Right lung (tissue), 5 donors: ENCODE results near the gene SLC44A3. TPM values are rescaled to one million over a fixed set of nuclear protein-coding genes. Genes with fewer than 3 reads are reported as not detected.
"Not testable (repeated sequence)": the region's sequence is repeated elsewhere in the genome, so short reads cannot be mapped to it uniquely, and the experiment has no call there.

ENCODE experiments used
- DNase-seq, 2 donors: peaks; one replicate each; pipeline ENCODE4 v3.0.0-alpha.2; 2013
- polyA plus RNA-seq, 5 donors: library from polyadenylated mRNA; unstranded; fragments of 120-200 nt; gene quantifications; one replicate each; pipeline versions ENCODE4 v1.2.1 to v1.2.3, GENCODE V29; 2013; ENCODE audit warnings: inconsistent platforms in 1 of 5, low replicate concordance in 1 of 5; ENCODE audit not compliant: insufficient read length in 5 of 5, insufficient read depth in 1 of 5

SLC44A3 gene
- polyA plus RNA-seq, 5 donors: 29.3 to 52.6 (median 43.4) TPM

- DNase-seq: no peak
Observed at GRCh38 chr1:94832931-94833585, 12.9 kb downstream of the SLC44A3 start.

GRCh38 chr1:94836891-94837290, 16.7 kb downstream of the SLC44A3 start:
- DNase-seq: no peak

- DNase-seq: not testable (repeated sequence)
Observed at GRCh38 chr1:94840381-94840780, 20.2 kb downstream of the SLC44A3 start.

GRCh38 chr1:94840808-94841207, 20.7 kb downstream of the SLC44A3 start:
- no peak for DNase-seq

- no peak for DNase-seq
Observed at GRCh38 chr1:94843430-94843829, 23.3 kb downstream of the SLC44A3 start.

- DNase-seq: no peak
Observed at GRCh38 chr1:94843846-94844245, 23.7 kb downstream of the SLC44A3 start.

GRCh38 chr1:94846308-94846707, 26.2 kb downstream of the SLC44A3 start:
- DNase-seq: no peak

- DNase-seq: no peak
Observed at GRCh38 chr1:94851571-94851970, 31.4 kb downstream of the SLC44A3 start.

- DNase-seq: peak in 1 of 2 donors; percentile 23
Observed at GRCh38 chr1:94852788-94853187, 32.6 kb downstream of the SLC44A3 start.

GRCh38 chr1:94854458-94855306, 34.5 kb downstream of the SLC44A3 start:
- DNase-seq: peak; percentile 77 to 87

GRCh38 chr1:94855307-94855700, 35.1 kb downstream of the SLC44A3 start:
- no peak for DNase-seq

- no peak for DNase-seq
Observed at GRCh38 chr1:94856004-94856403, 35.8 kb downstream of the SLC44A3 start.

- DNase-seq: no peak
Observed at GRCh38 chr1:94856868-94857267, 36.7 kb downstream of the SLC44A3 start.

- no peak for DNase-seq
Observed at GRCh38 chr1:94858276-94858675, 38.1 kb downstream of the SLC44A3 start.

GRCh38 chr1:94859174-94859573, 39.0 kb downstream of the SLC44A3 start:
- DNase-seq: no peak

- no peak for DNase-seq
Observed at GRCh38 chr1:94862718-94863117, 42.6 kb downstream of the SLC44A3 start.

GRCh38 chr1:94863297-94863911, 43.2 kb downstream of the SLC44A3 start:
- DNase-seq: peak in 1 of 2 donors; percentile 51

- DNase-seq: peak in 1 of 2 donors; percentile 41
Observed at GRCh38 chr1:94863919-94864318, 43.8 kb downstream of the SLC44A3 start.

GRCh38 chr1:94864821-94865220, 44.7 kb downstream of the SLC44A3 start:
- peak in 1 of 2 donors; percentile 38 for DNase-seq

GRCh38 chr1:94865360-94865759, 45.2 kb downstream of the SLC44A3 start:
- peak in 1 of 2 donors; percentile 21 for DNase-seq

- DNase-seq: no peak
Observed at GRCh38 chr1:94866164-94866807, 46.1 kb downstream of the SLC44A3 start.

- no peak for DNase-seq
Observed at GRCh38 chr1:94871031-94871430, 50.9 kb downstream of the SLC44A3 start.
